Activated naive CD8-positive, alpha-beta T cell (primary cell): ENCODE measurements around the gene SPTB.

ENCODE experiments used
- H3K27ac Mint-ChIP-seq: one replicate; pipeline ENCODE4 v1.8.0; 2021; ENCODE audit warnings: mixed read lengths
- H3K27me3 Mint-ChIP-seq: one replicate; pipeline ENCODE4 v1.8.0; 2021; ENCODE audit warnings: mixed read lengths
- H3K36me3 Mint-ChIP-seq: one replicate; pipeline ENCODE4 v1.8.0; 2021; ENCODE audit warnings: mixed read lengths
- H3K4me1 Mint-ChIP-seq: one replicate; pipeline ENCODE4 v1.8.0; 2021; ENCODE audit warnings: low read depth, mixed read lengths
- H3K4me3 Mint-ChIP-seq: one replicate; pipeline ENCODE4 v1.8.0; 2021; ENCODE audit warnings: mild to moderate bottlenecking, mixed read lengths
- H3K9me3 Mint-ChIP-seq: one replicate; pipeline ENCODE4 v1.8.0; 2021; ENCODE audit warnings: low read depth, mixed read lengths

SPTB gene

GRCh38 chr14:64743061-64743460 lies 136.6 kb downstream of the SPTB start:
- Mint-ChIP-seq H3K4me3 (no peak overlapping the region), H3K9me3 (no peaks in the 10 kb centered on the region), H3K4me1 (no peaks in the 10 kb centered on the region), H3K27ac (no peak overlapping the region), H3K36me3 (no peaks in the 10 kb centered on the region), H3K27me3 (no peaks in the 10 kb centered on the region)

- Mint-ChIP-seq H3K4me1 (no peaks in the 10 kb centered on the region), H3K36me3 (no peaks in the 10 kb centered on the region), H3K9me3 (no peaks in the 10 kb centered on the region), H3K27ac (no peak overlapping the region), H3K27me3 (no peaks in the 10 kb centered on the region), H3K4me3 (no peak overlapping the region)
These were observed 137.7 kb downstream of the SPTB start for GRCh38 chr14:64741961-64742360.

GRCh38 chr14:64741200-64741599 lies 138.5 kb downstream of the SPTB start:
- H3K9me3 Mint-ChIP-seq: no peaks in the 10 kb centered on the region

GRCh38 chr14:64738281-64738804 lies 141.4 kb downstream of the SPTB start:
- peaks cover 2% of the 10 kb centered on the region for H3K4me1 Mint-ChIP-seq
- no peak overlapping the region for H3K4me3 Mint-ChIP-seq
- H3K9me3 Mint-ChIP-seq: no peaks in the 10 kb centered on the region
- no peaks in the 10 kb centered on the region for H3K36me3 Mint-ChIP-seq
- no peak overlapping the region for H3K27ac Mint-ChIP-seq
- H3K27me3 Mint-ChIP-seq: no peaks in the 10 kb centered on the region

More at GRCh38 chr14:64741200-64741599, 138.5 kb downstream of the SPTB start:
- Mint-ChIP-seq H3K4me1 (no peaks in the 10 kb centered on the region), H3K4me3 (no peak overlapping the region), H3K36me3 (no peaks in the 10 kb centered on the region), H3K27ac (no peak overlapping the region), H3K27me3 (no peaks in the 10 kb centered on the region)

- H3K4me1 Mint-ChIP-seq: peaks cover 2% of the 10 kb centered on the region
- no peak overlapping the region for H3K27ac Mint-ChIP-seq
- no peaks in the 10 kb centered on the region for H3K9me3 Mint-ChIP-seq
- H3K4me3 Mint-ChIP-seq: no peak overlapping the region
- no peaks in the 10 kb centered on the region for H3K27me3 Mint-ChIP-seq
- H3K36me3 Mint-ChIP-seq: no peaks in the 10 kb centered on the region
These were observed 142.1 kb downstream of the SPTB start for GRCh38 chr14:64737391-64738280.

GRCh38 chr14:64736271-64737169 lies 143.2 kb downstream of the SPTB start:
- H3K9me3 Mint-ChIP-seq: no peaks in the 10 kb centered on the region
- H3K27ac Mint-ChIP-seq: no peak overlapping the region
- H3K4me3 Mint-ChIP-seq: no peak overlapping the region
- H3K27me3 Mint-ChIP-seq: no peaks in the 10 kb centered on the region
- H3K4me1 Mint-ChIP-seq: peaks cover 2% of the 10 kb centered on the region
- no peaks in the 10 kb centered on the region for H3K36me3 Mint-ChIP-seq

GRCh38 chr14:64734990-64735389 lies 144.7 kb downstream of the SPTB start:
- Mint-ChIP-seq H3K36me3 (no peaks in the 10 kb centered on the region), H3K27me3 (no peaks in the 10 kb centered on the region), H3K4me1 (peaks cover 2% of the 10 kb centered on the region), H3K27ac (no peak overlapping the region), H3K4me3 (no peak overlapping the region), H3K9me3 (no peaks in the 10 kb centered on the region)

- Mint-ChIP-seq H3K4me1 (peaks cover 2% of the 10 kb centered on the region), H3K27ac (no peak overlapping the region), H3K27me3 (no peaks in the 10 kb centered on the region), H3K9me3 (no peaks in the 10 kb centered on the region), H3K36me3 (no peaks in the 10 kb centered on the region), H3K4me3 (no peak overlapping the region)
These were observed 145.8 kb downstream of the SPTB start for GRCh38 chr14:64733899-64734298.

- Mint-ChIP-seq H3K27ac (no peak overlapping the region), H3K4me1 (peaks cover 2% of the 10 kb centered on the region), H3K27me3 (no peaks in the 10 kb centered on the region), H3K36me3 (no peaks in the 10 kb centered on the region), H3K9me3 (no peaks in the 10 kb centered on the region), H3K4me3 (no peak overlapping the region)
These were observed 146.4 kb downstream of the SPTB start for GRCh38 chr14:64733321-64733720.

GRCh38 chr14:64732536-64733120 lies 147.1 kb downstream of the SPTB start:
- Mint-ChIP-seq H3K9me3 (no peaks in the 10 kb centered on the region), H3K27me3 (no peaks in the 10 kb centered on the region), H3K4me1 (peaks cover 2% of the 10 kb centered on the region), H3K36me3 (no peaks in the 10 kb centered on the region), H3K4me3 (no peak overlapping the region), H3K27ac (no peak overlapping the region)

- Mint-ChIP-seq H3K27ac (no peak overlapping the region), H3K4me1 (peaks cover 2% of the 10 kb centered on the region), H3K9me3 (no peaks in the 10 kb centered on the region), H3K27me3 (no peaks in the 10 kb centered on the region), H3K36me3 (no peaks in the 10 kb centered on the region), H3K4me3 (no peak overlapping the region)
These were observed 147.6 kb downstream of the SPTB start for GRCh38 chr14:64732066-64732465.

GRCh38 chr14:64731141-64731581 lies 148.5 kb downstream of the SPTB start:
- no peaks in the 10 kb centered on the region for H3K27me3 Mint-ChIP-seq
- no peaks in the 10 kb centered on the region for H3K9me3 Mint-ChIP-seq
- H3K27ac Mint-ChIP-seq: no peak overlapping the region
- H3K4me3 Mint-ChIP-seq: no peak overlapping the region
- peaks cover 2% of the 10 kb centered on the region for H3K4me1 Mint-ChIP-seq
- no peaks in the 10 kb centered on the region for H3K36me3 Mint-ChIP-seq

- Mint-ChIP-seq H3K27me3 (no peaks in the 10 kb centered on the region), H3K36me3 (no peaks in the 10 kb centered on the region), H3K9me3 (no peaks in the 10 kb centered on the region), H3K4me3 (no peak overlapping the region), H3K27ac (no peak overlapping the region), H3K4me1 (peaks cover 5% of the 10 kb centered on the region)
These were observed 149.0 kb downstream of the SPTB start for GRCh38 chr14:64730681-64731080.

GRCh38 chr14:64730061-64730440 lies 149.7 kb downstream of the SPTB start:
- Mint-ChIP-seq H3K36me3 (no peaks in the 10 kb centered on the region), H3K4me3 (no peak overlapping the region), H3K9me3 (no peaks in the 10 kb centered on the region), H3K27ac (no peak overlapping the region), H3K27me3 (no peaks in the 10 kb centered on the region), H3K4me1 (peaks cover 5% of the 10 kb centered on the region)
